ENCODE results near the gene RAPGEF3.

DNA sequence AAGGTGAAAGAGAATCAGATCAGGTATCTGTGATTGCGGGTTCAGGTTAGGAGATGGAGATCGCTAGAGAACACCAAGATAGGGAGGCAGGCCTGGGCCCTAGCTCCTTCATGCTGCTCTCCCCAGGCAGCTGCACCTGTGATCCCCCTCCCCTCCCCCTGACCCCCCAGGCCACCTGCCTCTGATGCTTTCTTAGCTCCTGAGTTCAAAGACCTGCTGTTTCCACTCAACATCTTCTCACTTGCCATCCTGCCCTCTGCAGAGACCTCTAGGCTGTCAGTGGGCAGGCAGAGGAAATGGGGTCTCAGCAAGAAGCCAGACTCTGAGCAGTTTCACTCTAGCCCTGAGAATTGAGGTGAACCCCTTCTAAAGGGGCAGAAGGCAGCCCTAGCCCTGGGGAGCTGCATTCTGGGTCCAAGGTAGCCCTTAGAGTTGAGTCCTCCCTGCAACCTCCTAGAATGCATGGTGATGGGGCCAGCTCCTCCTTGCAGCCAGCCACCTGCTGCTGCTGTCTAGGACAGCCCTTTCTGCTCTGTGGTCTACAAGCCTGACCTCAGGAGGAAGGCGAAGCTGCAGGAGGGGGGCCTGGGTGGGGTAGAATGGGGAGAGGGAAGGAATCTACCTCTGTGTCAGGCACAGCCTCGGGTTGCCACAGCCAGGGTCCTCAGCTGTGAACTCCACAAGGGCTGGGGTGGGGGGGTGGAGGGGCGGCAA is 8.0 kb upstream of the RAPGEF3 start:
- TF ChIP-seq, protein P1, sequence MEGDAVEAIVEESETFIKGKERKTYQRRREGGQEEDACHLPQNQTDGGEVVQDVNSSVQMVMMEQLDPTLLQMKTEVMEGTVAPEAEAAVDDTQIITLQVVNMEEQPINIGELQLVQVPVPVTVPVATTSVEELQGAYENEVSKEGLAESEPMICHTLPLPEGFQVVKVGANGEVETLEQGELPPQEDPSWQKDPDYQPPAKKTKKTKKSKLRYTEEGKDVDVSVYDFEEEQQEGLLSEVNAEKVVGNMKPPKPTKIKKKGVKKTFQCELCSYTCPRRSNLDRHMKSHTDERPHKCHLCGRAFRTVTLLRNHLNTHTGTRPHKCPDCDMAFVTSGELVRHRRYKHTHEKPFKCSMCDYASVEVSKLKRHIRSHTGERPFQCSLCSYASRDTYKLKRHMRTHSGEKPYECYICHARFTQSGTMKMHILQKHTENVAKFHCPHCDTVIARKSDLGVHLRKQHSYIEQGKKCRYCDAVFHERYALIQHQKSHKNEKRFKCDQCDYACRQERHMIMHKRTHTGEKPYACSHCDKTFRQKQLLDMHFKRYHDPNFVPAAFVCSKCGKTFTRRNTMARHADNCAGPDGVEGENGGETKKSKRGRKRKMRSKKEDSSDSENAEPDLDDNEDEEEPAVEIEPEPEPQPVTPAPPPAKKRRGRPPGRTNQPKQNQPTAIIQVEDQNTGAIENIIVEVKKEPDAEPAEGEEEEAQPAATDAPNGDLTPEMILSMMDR (CRISPR knock-in tag; IDR thresholded peaks at IDR 0.05): no peak
- no peak for TF ChIP-seq ZNF326 (CRISPR knock-in tag; IDR thresholded peaks at IDR 0.05; ENCODE audit: borderline replicate concordance)
- TF ChIP-seq, protein P2, sequence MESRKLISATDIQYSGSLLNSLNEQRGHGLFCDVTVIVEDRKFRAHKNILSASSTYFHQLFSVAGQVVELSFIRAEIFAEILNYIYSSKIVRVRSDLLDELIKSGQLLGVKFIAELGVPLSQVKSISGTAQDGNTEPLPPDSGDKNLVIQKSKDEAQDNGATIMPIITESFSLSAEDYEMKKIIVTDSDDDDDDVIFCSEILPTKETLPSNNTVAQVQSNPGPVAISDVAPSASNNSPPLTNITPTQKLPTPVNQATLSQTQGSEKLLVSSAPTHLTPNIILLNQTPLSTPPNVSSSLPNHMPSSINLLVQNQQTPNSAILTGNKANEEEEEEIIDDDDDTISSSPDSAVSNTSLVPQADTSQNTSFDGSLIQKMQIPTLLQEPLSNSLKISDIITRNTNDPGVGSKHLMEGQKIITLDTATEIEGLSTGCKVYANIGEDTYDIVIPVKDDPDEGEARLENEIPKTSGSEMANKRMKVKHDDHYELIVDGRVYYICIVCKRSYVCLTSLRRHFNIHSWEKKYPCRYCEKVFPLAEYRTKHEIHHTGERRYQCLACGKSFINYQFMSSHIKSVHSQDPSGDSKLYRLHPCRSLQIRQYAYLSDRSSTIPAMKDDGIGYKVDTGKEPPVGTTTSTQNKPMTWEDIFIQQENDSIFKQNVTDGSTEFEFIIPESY (CRISPR knock-in tag; IDR thresholded peaks at IDR 0.05): no peak
- TF ChIP-seq SP1 (IDR thresholded peaks at IDR 0.05): no peak
- no peak for TF ChIP-seq SP1 (CRISPR knock-in tag; IDR thresholded peaks at IDR 0.05)
- no peak for TF ChIP-seq POLR2AphosphoS5 (IDR thresholded peaks at IDR 0.05; ENCODE audit: low read depth, low read length)
- no peak for TF ChIP-seq TAF1 (CRISPR knock-in tag; IDR thresholded peaks at IDR 0.05)
- no peak for TF ChIP-seq MYNN (CRISPR knock-in tag; IDR thresholded peaks at IDR 0.05; ENCODE audit: low read depth)
- TF ChIP-seq ZBTB8A (CRISPR knock-in tag; IDR thresholded peaks at IDR 0.05; ENCODE audit: borderline replicate concordance, low read depth): no peak
- no peak for TF ChIP-seq SIX1 (CRISPR knock-in tag; IDR thresholded peaks at IDR 0.05; ENCODE audit: borderline replicate concordance)
- TF ChIP-seq HDAC2 (CRISPR knock-in tag; IDR thresholded peaks at IDR 0.05): no peak
- TF ChIP-seq FOXJ3 (CRISPR knock-in tag; IDR thresholded peaks at IDR 0.05; ENCODE audit: borderline replicate concordance): no peak
- TF ChIP-seq FOXA3 (CRISPR knock-in tag; IDR thresholded peaks at IDR 0.05): no peak
- no peak for TF ChIP-seq PAX8 (CRISPR knock-in tag; IDR thresholded peaks at IDR 0.05; ENCODE audit: borderline replicate concordance)
